Adipocyte (in vitro differentiated cells): ENCODE data around the gene H1-8.
"Not testable (repeated sequence)": the region's sequence is repeated elsewhere in the genome, so short reads cannot be mapped to it uniquely, and the experiment has no call there.

Source experiments
- DNase-seq: peaks from one replicate; pipeline ENCODE4 v3.0.0-alpha.2; 2015; ENCODE audit warnings: low read depth
- H3K27me3 ChIP-seq: replicated peaks from 2 replicates; pipeline ENCODE4 v1.7.0; 2013; ENCODE audit warnings: mild to moderate bottlenecking, low read length, moderate library complexity; ENCODE audit not compliant: control insufficient read depth, insufficient read depth
- H3K36me3 ChIP-seq: 2 replicates; pipeline ENCODE4 v1.7.0; 2013; ENCODE audit warnings: low read length, mild to moderate bottlenecking, moderate library complexity; ENCODE audit not compliant: control insufficient read depth, insufficient read depth, severe bottlenecking
- H3K4me1 ChIP-seq: 2 replicates; pipeline ENCODE4 v1.7.0; 2013; ENCODE audit warnings: mild to moderate bottlenecking, low read length, moderate library complexity; ENCODE audit not compliant: control insufficient read depth, insufficient read depth
- H3K4me3 ChIP-seq: 2 replicates; pipeline ENCODE4 v1.7.0; 2013; ENCODE audit warnings: mild to moderate bottlenecking, low read length, moderate library complexity
- H3K9ac ChIP-seq: 2 replicates; pipeline ENCODE4 v1.7.0; 2013; ENCODE audit warnings: mild to moderate bottlenecking, low read length, moderate library complexity
- H3K9me3 ChIP-seq: 2 replicates; pipeline ENCODE4 v1.7.0; 2013; ENCODE audit warnings: mild to moderate bottlenecking, low read length, moderate library complexity; ENCODE audit not compliant: control insufficient read depth

The H1-8 gene

GRCh38 chr3:129536374-129536667, 6.7 kb upstream of the H1-8 start:
- no peaks in the 10 kb centered on the region for H3K9me3 ChIP-seq
- peaks cover 14% of the 10 kb centered on the region for H3K4me1 ChIP-seq

GRCh38 chr3:129536804-129537203, 6.2 kb upstream of the H1-8 start:
- Histone ChIP-seq H3K9ac (no peak overlapping the region), H3K36me3 (no peaks in the 10 kb centered on the region), H3K4me3 (no peak overlapping the region), H3K27me3 (no peaks in the 10 kb centered on the region), H3K4me1 (peaks cover 14% of the 10 kb centered on the region), H3K9me3 (no peaks in the 10 kb centered on the region)
- DNase-seq = no peak

More at GRCh38 chr3:129536374-129536667, 6.7 kb upstream of the H1-8 start:
- Histone ChIP-seq H3K9ac (no peak overlapping the region), H3K27me3 (no peaks in the 10 kb centered on the region), H3K4me3 (no peak overlapping the region), H3K36me3 (no peaks in the 10 kb centered on the region)
- no peak for DNase-seq

GRCh38 chr3:129539206-129539605, 3.8 kb upstream of the H1-8 start:
- DNase-seq = no peak
- H3K9ac ChIP-seq = no peak overlapping the region
- peaks cover 14% of the 10 kb centered on the region for H3K4me1 ChIP-seq

GRCh38 chr3:129540776-129541516, 2.0 kb upstream of the H1-8 start:
- no peak for DNase-seq
- no peaks in the 10 kb centered on the region for H3K9me3 ChIP-seq
- no peak overlapping the region for H3K9ac ChIP-seq
- H3K4me1 ChIP-seq = peaks cover 11% of the 10 kb centered on the region
- H3K36me3 ChIP-seq = no peaks in the 10 kb centered on the region
- no peak overlapping the region for H3K4me3 ChIP-seq
- H3K27me3 ChIP-seq = no peaks in the 10 kb centered on the region

More at GRCh38 chr3:129539206-129539605, 3.8 kb upstream of the H1-8 start:
- no peaks in the 10 kb centered on the region for H3K9me3 ChIP-seq
- H3K27me3 ChIP-seq = no peaks in the 10 kb centered on the region
- H3K4me3 ChIP-seq = no peak overlapping the region
- H3K36me3 ChIP-seq = no peaks in the 10 kb centered on the region

DNA sequence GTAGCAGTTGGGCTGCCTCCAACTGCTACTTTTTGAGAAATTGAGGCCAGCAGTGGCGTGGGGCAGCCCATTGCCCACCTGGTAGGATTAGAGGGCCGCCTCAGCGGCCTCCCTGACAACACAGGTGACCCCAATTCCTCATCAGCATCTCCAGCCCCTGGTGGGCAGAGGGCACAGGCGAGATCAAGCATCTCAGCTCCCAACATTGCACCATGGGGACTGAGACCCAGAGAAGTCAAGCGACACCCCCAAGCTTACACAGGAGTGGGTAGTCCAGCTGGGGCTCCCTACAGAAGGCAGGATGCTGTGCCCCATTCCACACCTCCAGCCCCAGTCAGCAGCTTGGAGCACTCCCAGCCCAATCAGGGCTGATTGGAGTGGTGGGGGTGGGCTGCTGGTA, 228 bp upstream of the H1-8 start:
- DNase-seq = no peak
- Histone ChIP-seq H3K4me3 (no peak overlapping the region), H3K27me3 (no peaks in the 10 kb centered on the region), H3K9me3 (no peaks in the 10 kb centered on the region), H3K4me1 (peaks cover 15% of the 10 kb centered on the region), H3K9ac (no peak overlapping the region), H3K36me3 (no peaks in the 10 kb centered on the region)

GRCh38 chr3:129543999-129544398, 1.0 kb downstream of the H1-8 start:
- peaks cover 11% of the 10 kb centered on the region for H3K4me1 ChIP-seq
- H3K27me3 ChIP-seq = no peaks in the 10 kb centered on the region
- H3K9me3 ChIP-seq = no peaks in the 10 kb centered on the region
- no peak overlapping the region for H3K9ac ChIP-seq
- H3K4me3 ChIP-seq = no peak overlapping the region
- DNase-seq = no peak
- H3K36me3 ChIP-seq = no peaks in the 10 kb centered on the region

DNA sequence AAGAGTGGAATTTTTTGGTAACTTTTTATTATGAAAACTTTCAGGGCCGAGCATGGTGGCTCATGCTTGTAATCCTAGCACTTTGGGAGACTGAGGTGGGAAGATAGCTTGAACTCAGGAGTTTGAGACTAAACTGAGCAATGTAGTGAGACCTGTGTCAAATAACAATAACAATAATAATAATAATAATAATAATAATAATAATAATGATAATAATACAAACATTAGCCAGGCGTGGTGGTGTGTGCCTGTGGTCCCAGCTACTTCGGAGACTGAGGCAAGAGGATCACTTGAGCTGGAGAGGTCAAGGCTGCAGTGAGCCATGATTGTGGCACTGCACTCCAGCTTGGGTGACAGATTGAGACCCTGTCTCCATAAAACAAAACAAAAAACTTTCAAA, 3.0 kb downstream of the H1-8 start:
- not testable (repeated sequence) for DNase-seq, H3K4me1 ChIP-seq, H3K27me3 ChIP-seq, H3K4me3 ChIP-seq, H3K36me3 ChIP-seq, H3K9ac ChIP-seq, H3K9me3 ChIP-seq

DNA sequence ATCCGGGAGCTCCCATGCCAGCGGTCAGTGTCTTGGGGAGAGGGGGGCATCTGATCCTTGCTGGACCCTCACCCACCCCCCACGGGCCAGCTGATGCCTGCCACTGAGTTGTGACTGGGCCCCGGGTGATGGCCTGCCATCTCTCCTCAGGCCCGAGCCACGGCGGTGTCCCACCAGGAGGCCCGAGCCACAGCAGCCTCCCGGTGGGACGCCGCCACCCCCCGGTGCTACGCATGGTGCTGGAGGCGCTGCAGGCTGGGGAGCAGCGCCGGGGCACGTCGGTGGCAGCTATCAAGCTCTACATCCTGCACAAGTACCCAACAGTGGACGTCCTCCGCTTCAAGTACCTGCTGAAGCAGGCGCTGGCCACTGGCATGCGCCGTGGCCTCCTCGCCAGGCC, 4.3 kb downstream of the H1-8 start:
- no peaks in the 10 kb centered on the region for H3K27me3 ChIP-seq
- no peak for DNase-seq
- peaks cover 4% of the 10 kb centered on the region for H3K4me1 ChIP-seq
- no peak overlapping the region for H3K9ac ChIP-seq
- no peaks in the 10 kb centered on the region for H3K36me3 ChIP-seq
- no peaks in the 10 kb centered on the region for H3K9me3 ChIP-seq
- no peak overlapping the region for H3K4me3 ChIP-seq

DNA sequence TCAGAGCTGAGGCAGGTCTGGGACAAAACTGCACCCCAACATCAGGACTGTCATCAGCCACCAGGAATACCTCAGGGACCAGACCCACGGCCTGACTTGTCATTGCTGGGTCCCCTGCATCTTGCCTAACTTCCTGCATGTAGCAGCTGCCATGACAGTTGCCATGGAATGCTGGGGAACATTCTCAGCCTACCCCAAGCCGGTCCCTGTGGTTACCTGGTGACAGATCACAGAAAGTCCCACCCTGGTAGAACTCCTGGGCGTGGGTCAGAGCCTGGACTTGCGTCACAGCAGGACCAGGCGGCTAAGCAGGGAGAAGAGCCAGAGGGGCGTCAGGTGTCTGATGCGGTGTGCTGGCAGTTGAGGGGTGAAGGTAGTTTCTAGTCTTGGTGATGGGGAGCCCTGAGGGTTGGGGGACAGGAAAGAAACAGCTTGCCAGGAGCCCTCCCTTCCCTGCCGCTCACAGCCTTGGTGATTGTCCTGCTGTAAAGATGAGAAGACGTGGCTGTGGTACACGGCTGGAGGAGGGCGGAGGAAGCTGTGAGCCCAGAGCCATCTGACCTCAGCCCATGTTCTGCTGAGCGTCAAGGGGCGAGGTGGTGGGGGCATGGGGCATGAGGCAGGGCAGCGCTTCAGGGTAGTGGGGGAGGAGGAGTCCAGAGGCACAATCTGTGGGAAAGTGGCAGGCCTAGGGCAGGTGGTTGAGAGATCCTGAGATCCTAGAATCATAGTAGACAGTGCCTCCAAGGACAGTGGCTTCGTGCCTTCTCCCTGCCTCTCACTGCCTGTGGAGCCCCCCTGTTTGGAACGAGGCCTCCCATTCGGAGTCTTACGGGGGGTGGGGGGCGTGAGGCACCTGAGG, 5.4 kb downstream of the H1-8 start:
- Histone ChIP-seq H3K27me3 (no peaks in the 10 kb centered on the region), H3K9ac (no peak overlapping the region), H3K4me1 (peaks cover 4% of the 10 kb centered on the region), H3K4me3 (no peak overlapping the region), H3K9me3 (no peaks in the 10 kb centered on the region), H3K36me3 (no peaks in the 10 kb centered on the region)
- DNase-seq = no peak

DNA sequence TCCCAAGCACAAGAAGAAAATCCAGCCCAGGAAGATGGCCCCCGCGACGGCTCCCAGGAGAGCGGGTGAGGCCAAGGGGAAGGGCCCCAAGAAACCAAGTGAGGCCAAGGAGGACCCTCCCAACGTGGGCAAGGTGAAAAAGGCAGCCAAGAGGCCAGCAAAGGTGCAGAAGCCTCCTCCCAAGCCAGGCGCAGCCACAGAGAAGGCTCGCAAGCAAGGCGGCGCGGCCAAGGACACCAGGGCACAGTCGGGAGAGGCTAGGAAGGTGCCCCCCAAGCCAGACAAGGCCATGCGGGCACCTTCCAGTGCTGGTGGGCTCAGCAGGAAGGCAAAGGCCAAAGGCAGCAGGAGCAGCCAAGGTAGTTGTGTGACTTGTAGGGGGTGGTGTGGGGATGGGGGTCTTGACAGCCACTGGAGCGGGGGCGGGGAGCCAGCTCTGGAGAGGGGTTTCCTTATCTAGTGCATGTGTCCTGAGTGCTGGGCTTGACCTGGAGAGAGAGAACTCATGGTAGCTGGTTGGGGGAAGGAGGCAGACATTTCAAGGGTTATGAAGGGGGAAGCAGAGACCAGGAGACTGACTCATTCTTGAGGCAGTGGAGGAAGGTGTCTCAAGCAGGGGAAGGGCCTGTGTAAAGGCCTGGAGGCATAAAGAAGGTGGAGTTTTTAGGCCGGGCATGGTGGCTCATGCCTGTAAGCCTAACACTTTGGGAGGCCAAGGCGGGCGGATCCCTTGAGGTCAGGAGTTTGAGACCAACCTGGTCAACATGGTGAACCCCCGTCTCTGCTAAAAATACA, 6.2 kb downstream of the H1-8 start:
- Histone ChIP-seq H3K4me1 (peaks cover 6% of the 10 kb centered on the region), H3K27me3 (no peaks in the 10 kb centered on the region), H3K9me3 (no peaks in the 10 kb centered on the region), H3K9ac (no peak overlapping the region), H3K36me3 (no peaks in the 10 kb centered on the region), H3K4me3 (no peak overlapping the region)
- peak; percentile 23 for DNase-seq

DNA sequence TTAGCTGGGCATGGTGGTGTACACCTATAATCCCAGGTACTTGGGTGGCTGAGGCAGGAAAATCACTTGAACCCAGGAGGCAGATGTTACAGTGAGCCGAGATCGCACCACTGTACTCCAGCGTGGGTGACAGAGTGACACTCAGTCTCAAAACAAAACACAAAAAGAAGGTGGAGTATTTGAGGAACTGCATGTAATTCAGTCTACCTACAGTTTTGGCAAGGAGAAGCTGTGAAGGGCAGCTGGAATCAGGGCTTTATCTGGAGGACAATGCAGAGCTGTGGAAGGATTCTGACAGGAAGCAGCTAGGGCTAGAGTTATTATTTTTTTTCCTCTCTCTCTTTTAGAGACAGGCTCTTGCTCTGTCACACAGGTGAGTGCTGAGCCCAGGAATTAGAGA, 6.8 kb downstream of the H1-8 start:
- H3K9me3 ChIP-seq = no peaks in the 10 kb centered on the region

More for the DNA sequence above, 6.8 kb downstream of the H1-8 start:
- Histone ChIP-seq H3K4me1 (peaks cover 11% of the 10 kb centered on the region), H3K4me3 (no peak overlapping the region), H3K9ac (no peak overlapping the region), H3K36me3 (peaks cover under 1% of the 10 kb centered on the region), H3K27me3 (no peaks in the 10 kb centered on the region)
- DNase-seq = no peak
